Lower leg skin (tissue), 4 donors: ENCODE measurements around the gene ANP32B. TPM values are rescaled to one million over a fixed set of nuclear protein-coding genes. Genes with fewer than 3 reads are reported as not detected.

Experiments used
- DNase-seq, 2 donors: peaks; one replicate each; pipeline ENCODE4 v3.0.0-alpha.2; 2019; ENCODE audit warnings: low spot score in 2 of 2
- H3K4me3 ChIP-seq: fragments of 200-600 bp; sonication (generic); 2 replicates; pipeline ENCODE4 v1.5.1; 2017; ENCODE audit warnings: mild to moderate bottlenecking, low read depth; ENCODE audit not compliant: poor library complexity, severe bottlenecking
- POLR2A ChIP-seq, 2 donors: fragments of 450-650 bp; IDR thresholded peaks; one replicate each; pipeline ENCODE4 v1.6.1; 2016 to 2017; ENCODE audit warnings: antibody characterized with exemption in 2 of 2, mild to moderate bottlenecking in 1 of 2, moderate library complexity in 1 of 2
- WGBS, 2 donors: methylation state at CpG; one replicate each; pipeline ENCODE4 v1.1.5; 2018; 5-methylcytosine and 5-hydroxymethylcytosine counted together
- intact Hi-C: fragments of 100-400 bp; cut with DNase I; formaldehyde crosslinking; loops from one replicate; pipeline ENCODE4 v1.15.0; 2023; ENCODE audit warnings: low total_unique reads
- total RNA-seq, 4 donors: library from RNA; depleted of rRNA; stranded (reverse); fragments of >200 nt; gene quantifications; one replicate each; pipeline ENCODE4 v1.1.0, GENCODE V29; 2016
- TF ChIP-seq, protein P1 (sequence below), 3 donors: fragments of 450-650 bp; IDR thresholded peaks; one replicate each; pipeline ENCODE4 v1.5.1; 2016; ENCODE audit warnings: antibody characterized with exemption in 3 of 3, mild to moderate bottlenecking in 3 of 3, moderate library complexity in 2 of 3

Gene ANP32B
- total RNA-seq, 4 donors from 2014 or later = 27.4 to 56.3 (median 39.0) TPM

DNA sequence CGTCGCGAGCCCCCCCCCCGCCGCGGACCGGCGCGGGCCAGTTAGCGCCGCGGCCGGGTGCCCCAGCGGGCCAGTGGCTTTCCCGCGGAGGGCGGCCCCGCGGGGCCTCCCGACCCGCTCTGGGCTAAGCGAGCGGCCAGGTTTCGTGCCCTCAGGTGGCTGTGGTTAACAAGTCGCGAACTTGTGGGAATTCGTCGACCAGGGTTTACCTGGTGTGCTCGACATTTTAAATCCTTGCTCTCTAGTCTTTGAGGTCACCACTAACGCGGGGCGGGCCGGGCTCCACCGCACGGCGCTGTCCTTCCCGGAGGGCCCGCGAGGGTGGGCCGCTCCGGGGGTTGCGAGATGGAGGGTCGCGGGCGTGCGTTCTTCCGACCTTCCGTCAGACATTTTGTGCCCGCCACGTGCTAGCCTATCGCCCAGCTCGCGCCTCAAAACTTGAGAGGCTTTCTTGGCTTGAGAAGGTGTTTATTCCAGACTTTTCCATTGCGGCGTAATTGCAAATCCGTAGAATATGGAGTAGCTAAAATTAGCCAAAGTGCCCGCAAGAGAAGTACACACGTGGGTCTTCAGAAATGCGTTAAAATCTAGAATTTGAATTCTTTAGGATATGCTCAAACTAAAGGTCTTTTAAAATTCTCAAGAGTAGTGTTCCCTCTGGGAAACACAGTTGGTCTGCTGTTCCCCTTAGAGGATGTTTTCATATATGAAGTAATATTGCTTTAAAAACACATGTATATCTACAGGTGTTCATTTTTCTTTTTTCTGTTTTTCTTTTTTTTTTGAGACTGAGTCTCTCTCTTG is 2.1 kb downstream of the ANP32B start:
- peak in 1 of 2 donors; percentile 27 for DNase-seq
- WGBS, 2 donors = 12 to 20% methylated on average over 21 to 41 of the region's 59 CpGs
- intact Hi-C loops = no loop called here
- no peak for TF ChIP-seq POLR2A (IDR thresholded peaks at IDR 0.05)
- TF ChIP-seq, protein P1, sequence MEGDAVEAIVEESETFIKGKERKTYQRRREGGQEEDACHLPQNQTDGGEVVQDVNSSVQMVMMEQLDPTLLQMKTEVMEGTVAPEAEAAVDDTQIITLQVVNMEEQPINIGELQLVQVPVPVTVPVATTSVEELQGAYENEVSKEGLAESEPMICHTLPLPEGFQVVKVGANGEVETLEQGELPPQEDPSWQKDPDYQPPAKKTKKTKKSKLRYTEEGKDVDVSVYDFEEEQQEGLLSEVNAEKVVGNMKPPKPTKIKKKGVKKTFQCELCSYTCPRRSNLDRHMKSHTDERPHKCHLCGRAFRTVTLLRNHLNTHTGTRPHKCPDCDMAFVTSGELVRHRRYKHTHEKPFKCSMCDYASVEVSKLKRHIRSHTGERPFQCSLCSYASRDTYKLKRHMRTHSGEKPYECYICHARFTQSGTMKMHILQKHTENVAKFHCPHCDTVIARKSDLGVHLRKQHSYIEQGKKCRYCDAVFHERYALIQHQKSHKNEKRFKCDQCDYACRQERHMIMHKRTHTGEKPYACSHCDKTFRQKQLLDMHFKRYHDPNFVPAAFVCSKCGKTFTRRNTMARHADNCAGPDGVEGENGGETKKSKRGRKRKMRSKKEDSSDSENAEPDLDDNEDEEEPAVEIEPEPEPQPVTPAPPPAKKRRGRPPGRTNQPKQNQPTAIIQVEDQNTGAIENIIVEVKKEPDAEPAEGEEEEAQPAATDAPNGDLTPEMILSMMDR (IDR thresholded peaks at IDR 0.05) = no peak
- peak overlapping the region; percentile 98 for H3K4me3 ChIP-seq

GRCh38 chr9:97987487-97987886 is 4.3 kb downstream of the ANP32B start:
- intact Hi-C loops = no loop called here
- TF ChIP-seq, protein P1 (IDR thresholded peaks at IDR 0.05) = no peak
- TF ChIP-seq POLR2A (IDR thresholded peaks at IDR 0.05) = no peak
- DNase-seq = no peak
- 88 to 90% methylated on average over 5 of the region's 5 CpGs for WGBS, 2 donors
- no peak overlapping the region for H3K4me3 ChIP-seq

GRCh38 chr9:97990259-97990658 is 7.1 kb downstream of the ANP32B start:
- intact Hi-C loops = no loop called here
- TF ChIP-seq POLR2A (IDR thresholded peaks at IDR 0.05) = no peak
- TF ChIP-seq, protein P1 (IDR thresholded peaks at IDR 0.05) = no peak
- no peak for DNase-seq
- H3K4me3 ChIP-seq = no peak overlapping the region
- WGBS, 2 donors = 46 to 60% methylated on average over 2 of the region's 2 CpGs

GRCh38 chr9:97991818-97992217 is 8.7 kb downstream of the ANP32B start:
- no peak for DNase-seq
- WGBS, 2 donors = 64 to 68% methylated on average over 5 of the region's 5 CpGs
- H3K4me3 ChIP-seq = no peak overlapping the region
- intact Hi-C loops = no loop called here
- TF ChIP-seq POLR2A (IDR thresholded peaks at IDR 0.05) = no peak
- TF ChIP-seq, protein P1 (IDR thresholded peaks at IDR 0.05) = no peak

GRCh38 chr9:97992219-97992618 is 9.1 kb downstream of the ANP32B start:
- H3K4me3 ChIP-seq = no peak overlapping the region
- intact Hi-C loops = no loop called here
- DNase-seq = no peak
- WGBS, 2 donors = 89 to 90% methylated on average over 6 of the region's 6 CpGs
- TF ChIP-seq, protein P1 (IDR thresholded peaks at IDR 0.05) = no peak
- no peak for TF ChIP-seq POLR2A (IDR thresholded peaks at IDR 0.05)
